Suprapubic skin (tissue), 4 donors: ENCODE measurements around the gene CFAP58. TPM values are rescaled to one million over a fixed set of nuclear protein-coding genes. Genes with fewer than 3 reads are reported as not detected.

Experiments
- DNase-seq, 2 donors: peaks; one replicate each; pipeline ENCODE4 v3.0.0-alpha.2; 2019; ENCODE audit warnings: low spot score in 2 of 2
- H3K27ac ChIP-seq: fragments of 200-600 bp; sonication (generic); one replicate; pipeline ENCODE4 v1.5.1; 2019
- H3K27me3 ChIP-seq: fragments of 200-600 bp; sonication (generic); one replicate; pipeline ENCODE4 v1.5.1; 2019
- H3K36me3 ChIP-seq: fragments of 200-600 bp; sonication (generic); one replicate; pipeline ENCODE4 v1.5.1; 2019
- H3K4me1 ChIP-seq: fragments of 200-600 bp; sonication (generic); one replicate; pipeline ENCODE4 v1.5.1; 2019
- H3K4me3 ChIP-seq: fragments of 200-600 bp; sonication (generic); one replicate; pipeline ENCODE4 v1.5.1; 2019; ENCODE audit warnings: mild to moderate bottlenecking
- H3K9me3 ChIP-seq: fragments of 200-600 bp; sonication (generic); one replicate; pipeline ENCODE4 v1.5.1; 2019
- EP300 ChIP-seq: sonication (generic); formaldehyde crosslinking; IDR thresholded peaks from one replicate; pipeline ENCODE4 v1.6.1; 2017; ENCODE audit warnings: antibody characterized with exemption
- POLR2A ChIP-seq, 2 donors: fragments of 450-650 bp; IDR thresholded peaks; one replicate each; pipeline ENCODE4 v1.6.1; 2017; ENCODE audit warnings: antibody characterized with exemption in 2 of 2, mild to moderate bottlenecking in 2 of 2, moderate library complexity in 2 of 2
- POLR2AphosphoS5 ChIP-seq, 3 donors: sonication (generic); formaldehyde crosslinking; IDR thresholded peaks; one replicate each; pipeline ENCODE4 v1.6.1; 2017; ENCODE audit warnings: antibody characterized with exemption in 3 of 3
- WGBS: methylation state at CpG from one replicate; pipeline ENCODE4 v1.1.5; 2018; 5-methylcytosine and 5-hydroxymethylcytosine counted together
- total RNA-seq, 4 donors: library from RNA; depleted of rRNA; stranded (reverse); fragments of >200 nt; gene quantifications; one replicate each; pipeline ENCODE4 v1.1.0, GENCODE V29; 2016
- TF ChIP-seq, protein P1 (sequence below), 2 donors: fragments of 200-600 bp in 1 of 2; fragments of 450-650 bp in 1 of 2; sonication (generic) in 1 of 2; IDR thresholded peaks; one replicate each; pipeline ENCODE4 v1.5.1; 2016 to 2019; ENCODE audit warnings: antibody characterized with exemption in 2 of 2, mild to moderate bottlenecking in 1 of 2, moderate library complexity in 1 of 2

CFAP58 gene
- total RNA-seq, 4 donors from 2014 or later = 0.13 to 1.0 (median 0.39) TPM

DNA sequence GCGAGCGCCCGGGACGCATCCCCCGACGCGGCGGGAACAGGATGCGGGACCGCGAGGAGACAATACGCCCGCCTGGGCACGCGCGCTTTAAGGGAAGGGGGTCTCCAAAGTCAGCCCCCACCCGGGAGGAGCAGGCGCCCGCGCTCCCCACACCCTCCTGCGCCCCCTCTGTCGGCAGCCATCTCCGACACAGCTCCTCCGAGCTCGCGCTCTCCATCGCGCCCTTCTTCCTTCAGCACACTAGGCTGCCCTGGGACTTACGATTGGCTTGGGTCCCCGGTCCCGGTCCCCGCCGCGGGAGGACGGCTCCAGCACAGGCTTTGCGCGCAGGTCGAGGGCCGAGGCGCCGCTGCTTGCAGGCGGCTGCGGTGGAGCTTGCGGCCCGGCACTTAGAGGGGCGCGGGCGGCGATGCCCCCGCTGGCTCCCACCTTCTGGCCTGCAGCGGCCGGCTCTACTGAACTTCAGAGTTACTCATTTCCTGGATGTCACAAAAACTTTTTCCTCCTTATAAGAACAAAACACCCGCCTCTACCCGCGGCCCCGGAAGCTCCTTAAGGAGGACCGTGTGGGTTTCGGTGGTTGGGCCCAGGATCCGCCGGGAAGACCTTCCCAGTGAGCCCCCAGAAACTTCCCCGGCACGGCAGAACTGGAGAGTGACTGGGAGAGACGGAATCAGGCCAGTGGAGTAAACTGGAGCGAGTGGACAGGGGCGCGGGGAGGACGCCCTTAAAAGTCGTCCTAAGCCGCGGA lies 15.5 kb upstream of the CFAP58 start, which contains the start of gene ITPRIP:
TSS of gene ITPRIP (minus strand) at position 481 of the 751 bp plus-strand sequence. CDS start 22,414 bp downstream, outside the sequence.
- peak in 1 of 2 donors; percentile 93 for DNase-seq
- TF ChIP-seq, protein P1, sequence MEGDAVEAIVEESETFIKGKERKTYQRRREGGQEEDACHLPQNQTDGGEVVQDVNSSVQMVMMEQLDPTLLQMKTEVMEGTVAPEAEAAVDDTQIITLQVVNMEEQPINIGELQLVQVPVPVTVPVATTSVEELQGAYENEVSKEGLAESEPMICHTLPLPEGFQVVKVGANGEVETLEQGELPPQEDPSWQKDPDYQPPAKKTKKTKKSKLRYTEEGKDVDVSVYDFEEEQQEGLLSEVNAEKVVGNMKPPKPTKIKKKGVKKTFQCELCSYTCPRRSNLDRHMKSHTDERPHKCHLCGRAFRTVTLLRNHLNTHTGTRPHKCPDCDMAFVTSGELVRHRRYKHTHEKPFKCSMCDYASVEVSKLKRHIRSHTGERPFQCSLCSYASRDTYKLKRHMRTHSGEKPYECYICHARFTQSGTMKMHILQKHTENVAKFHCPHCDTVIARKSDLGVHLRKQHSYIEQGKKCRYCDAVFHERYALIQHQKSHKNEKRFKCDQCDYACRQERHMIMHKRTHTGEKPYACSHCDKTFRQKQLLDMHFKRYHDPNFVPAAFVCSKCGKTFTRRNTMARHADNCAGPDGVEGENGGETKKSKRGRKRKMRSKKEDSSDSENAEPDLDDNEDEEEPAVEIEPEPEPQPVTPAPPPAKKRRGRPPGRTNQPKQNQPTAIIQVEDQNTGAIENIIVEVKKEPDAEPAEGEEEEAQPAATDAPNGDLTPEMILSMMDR (IDR thresholded peaks at IDR 0.05) = no peak
- TF ChIP-seq POLR2AphosphoS5 (IDR thresholded peaks at IDR 0.05) (peak in 2 of 3 donors; percentile 42 to 63), EP300 (no peak), POLR2A (IDR thresholded peaks at IDR 0.05) (peak; percentile 44 to 71)
- H3K9me3 ChIP-seq = no peaks in the 10 kb centered on the region
- H3K27ac ChIP-seq = peak within 1 kb of the TSS; percentile 95
- peak within 1 kb of the TSS; percentile 72 for H3K4me3 ChIP-seq
- H3K4me1 ChIP-seq = peaks cover 62% of the 10 kb centered on the region
- 0% methylated on average over 7 of the region's 70 CpGs for WGBS
- no peaks in the 10 kb centered on the region for H3K27me3 ChIP-seq
- H3K36me3 ChIP-seq = no peaks in the 10 kb centered on the region

DNA sequence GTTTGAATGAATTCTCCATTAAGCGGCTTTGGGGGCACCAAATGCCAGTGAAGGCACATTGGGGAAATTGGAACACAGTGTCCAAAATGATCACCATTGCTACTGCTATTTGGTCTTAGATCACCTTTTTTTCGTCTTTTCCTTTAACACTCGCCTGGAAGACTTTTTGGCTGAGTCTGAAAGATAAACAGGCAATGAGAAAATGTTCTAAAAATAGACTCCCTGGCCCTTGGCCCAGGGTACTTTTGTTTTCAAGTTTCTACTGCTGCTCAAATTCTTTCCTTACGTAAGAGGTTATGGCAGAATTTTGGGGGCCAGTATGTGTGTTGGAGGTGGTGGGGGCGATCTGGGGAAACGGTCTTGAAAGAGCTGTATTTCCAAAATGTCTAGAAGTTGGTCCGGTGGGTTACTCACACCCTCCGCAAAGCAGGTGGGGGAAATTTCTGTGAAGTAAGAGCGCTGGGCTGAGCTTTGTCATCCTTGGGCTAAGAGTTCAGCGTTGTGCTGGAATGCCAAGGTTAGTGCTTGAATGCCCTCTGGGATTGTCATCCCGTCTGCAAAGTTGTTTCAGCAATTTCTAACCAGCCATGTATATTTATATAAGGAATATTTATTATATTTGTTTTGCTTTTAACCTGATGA lies 14.0 kb upstream of the CFAP58 start:
- 7% methylated on average over 11 of the region's 11 CpGs for WGBS
- peaks cover 48% of the 10 kb centered on the region for H3K4me1 ChIP-seq
- no peak for DNase-seq
- no peaks in the 10 kb centered on the region for H3K36me3 ChIP-seq
- H3K27me3 ChIP-seq = no peaks in the 10 kb centered on the region
- peak overlapping the region; percentile 95 for H3K27ac ChIP-seq
- peak overlapping the region; percentile 72 for H3K4me3 ChIP-seq
- H3K9me3 ChIP-seq = no peaks in the 10 kb centered on the region
- TF ChIP-seq EP300 = no peak

DNA sequence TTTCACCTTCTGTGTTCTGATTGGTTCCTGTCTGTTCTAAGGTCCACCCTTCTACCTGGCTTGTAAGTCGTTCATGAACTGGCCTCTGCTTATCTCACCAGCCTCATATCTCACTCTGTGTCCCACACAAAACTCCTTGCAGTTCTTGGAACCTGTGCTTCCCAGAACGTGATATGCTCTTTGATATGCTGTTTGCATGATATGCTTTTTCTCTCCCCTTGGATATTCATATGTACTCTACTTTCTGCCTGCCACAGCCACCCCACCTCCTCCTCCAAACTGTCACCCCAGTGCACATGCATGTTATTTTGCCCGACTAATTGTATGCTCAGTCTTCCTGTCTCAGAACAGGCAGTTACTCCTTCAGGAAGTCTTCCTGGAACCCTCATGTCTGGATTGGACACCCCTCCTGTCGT lies 13.5 kb upstream of the CFAP58 start:
- no peaks in the 10 kb centered on the region for H3K9me3 ChIP-seq
- DNase-seq = no peak
- peak overlapping the region; percentile 72 for H3K4me3 ChIP-seq
- TF ChIP-seq POLR2A (IDR thresholded peaks at IDR 0.05) = no peak
- TF ChIP-seq POLR2AphosphoS5 (IDR thresholded peaks at IDR 0.05) = no peak
- TF ChIP-seq, protein P1 (IDR thresholded peaks at IDR 0.05) = no peak
- 32% methylated on average over 4 of the region's 4 CpGs for WGBS
- peak overlapping the region; percentile 95 for H3K27ac ChIP-seq
- H3K27me3 ChIP-seq = no peaks in the 10 kb centered on the region
- H3K4me1 ChIP-seq = peaks cover 42% of the 10 kb centered on the region
- no peaks in the 10 kb centered on the region for H3K36me3 ChIP-seq

DNA sequence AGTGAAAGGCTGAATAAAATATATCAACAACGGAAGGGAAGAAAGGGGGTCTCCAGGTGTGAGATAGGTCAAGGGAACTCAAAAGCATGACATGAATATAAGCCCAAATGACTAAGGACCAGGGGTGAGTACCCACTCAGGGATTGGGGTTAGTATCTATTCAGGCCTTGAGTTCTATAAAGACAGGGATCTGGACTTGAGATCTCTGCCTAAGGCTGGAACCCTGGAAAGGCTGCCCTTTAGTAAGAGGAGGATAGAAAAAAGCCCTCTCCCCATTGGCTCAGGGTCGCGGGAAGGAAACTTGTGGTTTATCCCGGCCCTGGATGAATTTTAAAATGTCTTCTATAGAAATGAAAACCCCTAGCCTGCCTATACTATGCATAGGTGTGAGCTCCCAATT lies 13.0 kb upstream of the CFAP58 start:
- TF ChIP-seq, protein P1 (IDR thresholded peaks at IDR 0.05) = no peak
- TF ChIP-seq EP300 (no peak), POLR2AphosphoS5 (IDR thresholded peaks at IDR 0.05) (no peak), POLR2A (IDR thresholded peaks at IDR 0.05) (no peak)
- H3K27me3 ChIP-seq = no peaks in the 10 kb centered on the region
- 85% methylated on average over 4 of the region's 4 CpGs for WGBS
- H3K4me3 ChIP-seq = no peak overlapping the region
- H3K27ac ChIP-seq = no peak overlapping the region
- no peaks in the 10 kb centered on the region for H3K9me3 ChIP-seq
- peaks cover 37% of the 10 kb centered on the region for H3K4me1 ChIP-seq
- H3K36me3 ChIP-seq = no peaks in the 10 kb centered on the region
- DNase-seq = no peak

DNA sequence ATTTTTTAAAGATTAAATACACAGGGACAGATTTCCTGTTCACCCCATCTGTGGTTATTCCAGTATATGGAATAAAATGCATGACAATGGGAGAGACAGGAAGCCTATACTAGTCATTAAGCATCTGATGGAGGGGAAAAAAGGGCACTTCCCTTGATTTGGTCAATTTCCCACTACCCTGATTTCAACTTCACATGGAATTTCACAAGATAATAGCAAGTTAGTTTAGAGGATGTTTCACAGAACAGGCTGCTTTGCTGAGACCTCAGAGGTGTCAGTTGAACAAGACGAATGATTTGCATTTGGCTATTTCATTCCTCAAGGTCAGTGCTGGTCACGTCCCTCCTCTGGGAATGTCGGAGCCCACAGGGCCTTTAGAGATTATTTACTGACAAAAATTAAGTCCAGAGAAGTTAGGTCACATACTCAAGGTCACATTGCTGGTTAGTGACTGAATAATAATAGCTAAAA lies 10.7 kb upstream of the CFAP58 start:
- no peak for TF ChIP-seq POLR2A (IDR thresholded peaks at IDR 0.05)
- no peak for TF ChIP-seq EP300
- no peak for TF ChIP-seq POLR2AphosphoS5 (IDR thresholded peaks at IDR 0.05)
- TF ChIP-seq, protein P1 (IDR thresholded peaks at IDR 0.05) = no peak
- no peak overlapping the region for H3K4me3 ChIP-seq
- DNase-seq = no peak
- H3K4me1 ChIP-seq = peaks cover 19% of the 10 kb centered on the region
- H3K36me3 ChIP-seq = no peaks in the 10 kb centered on the region
- 71% methylated on average over 3 of the region's 3 CpGs for WGBS
- H3K9me3 ChIP-seq = no peaks in the 10 kb centered on the region
- no peaks in the 10 kb centered on the region for H3K27me3 ChIP-seq
- no peak overlapping the region for H3K27ac ChIP-seq
